NCI-H446 (cell line): ENCODE data around the gene ZDHHC8.

Experiments used
- DNase-seq, 2 experiments: peaks; one replicate each; lab custom pipeline; 2025; lab: John Stamatoyannopoulos, UW

The ZDHHC8 gene

GRCh38 chr22:20131597-20131858 is at the start of gene ZDHHC8:
Gene ZDHHC8, plus strand, starts transcription at chr22:20131804. Its CDS starts 144 bp downstream, at chr22:20131948.
- DNase-seq = no peak

- DNase-seq = no peak
These were observed 48.3 kb upstream of the ZDHHC8 start for GRCh38 chr22:20083157-20083890.

- no peak for DNase-seq
These were observed 47.6 kb upstream of the ZDHHC8 start for GRCh38 chr22:20083891-20084546.

- DNase-seq = no peak
These were observed 46.8 kb upstream of the ZDHHC8 start for GRCh38 chr22:20084547-20085413.

GRCh38 chr22:20085651-20086050 is 46.0 kb upstream of the ZDHHC8 start:
- no peak for DNase-seq

- DNase-seq = no peak
These were observed 45.5 kb upstream of the ZDHHC8 start for GRCh38 chr22:20086101-20086599.

GRCh38 chr22:20086763-20087162 is 44.8 kb upstream of the ZDHHC8 start:
- no peak for DNase-seq

GRCh38 chr22:20087319-20088262 is 44.0 kb upstream of the ZDHHC8 start:
- no peak for DNase-seq

GRCh38 chr22:20088263-20088648 is 43.3 kb upstream of the ZDHHC8 start:
- no peak for DNase-seq

GRCh38 chr22:20089226-20089976 is 42.2 kb upstream of the ZDHHC8 start:
- DNase-seq = no peak

GRCh38 chr22:20089977-20090729 is 41.5 kb upstream of the ZDHHC8 start:
- DNase-seq = no peak

- no peak for DNase-seq
These were observed 40.8 kb upstream of the ZDHHC8 start for GRCh38 chr22:20090730-20091240.

GRCh38 chr22:20091690-20092476 is 39.7 kb upstream of the ZDHHC8 start:
- DNase-seq = no peak

- no peak for DNase-seq
These were observed 39.1 kb upstream of the ZDHHC8 start for GRCh38 chr22:20092477-20092854.

- DNase-seq = no peak
These were observed 38.0 kb upstream of the ZDHHC8 start for GRCh38 chr22:20093418-20094196.

- DNase-seq = no peak
These were observed 37.3 kb upstream of the ZDHHC8 start for GRCh38 chr22:20094197-20094807.

- no peak for DNase-seq
These were observed 36.1 kb upstream of the ZDHHC8 start for GRCh38 chr22:20095521-20095920.
